T-helper 1 cell (primary cell): ENCODE data around the gene TSEN34.
"Not testable (repeated sequence)": the region's sequence is repeated elsewhere in the genome, so short reads cannot be mapped to it uniquely, and the experiment has no call there.

ENCODE experiments used
- DNase-seq, 5 donors: peaks; one replicate each; pipeline ENCODE4 v3.0.0-alpha.2; 2012 to 2020

The TSEN34 gene

DNA sequence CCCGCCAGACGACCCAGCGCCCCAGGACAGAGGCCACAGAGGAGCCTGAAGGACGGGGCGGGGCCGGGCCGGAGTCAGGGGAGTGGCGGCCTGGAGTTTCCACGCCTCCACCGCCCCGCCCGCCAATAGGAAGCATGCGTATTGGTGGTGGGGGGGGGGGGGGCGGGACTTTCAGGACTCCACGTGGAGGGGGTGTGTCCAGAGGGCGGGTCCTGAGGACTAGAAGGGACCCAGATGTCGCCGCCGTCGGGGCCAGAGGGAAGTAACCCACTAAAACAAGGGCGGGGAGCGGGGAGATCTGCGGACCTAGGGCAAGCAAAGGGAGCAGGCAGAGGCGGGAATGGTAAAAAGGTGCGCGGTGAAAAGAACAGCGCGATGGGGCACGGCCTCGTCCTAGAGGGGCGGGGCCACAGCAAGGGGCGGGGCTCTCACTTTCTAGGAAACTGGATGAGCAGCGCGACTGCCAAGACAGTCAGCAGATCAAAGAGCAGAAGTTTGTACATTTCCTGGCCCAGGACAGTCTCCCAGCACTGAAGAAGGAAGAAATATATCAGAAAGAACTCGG is 28.8 kb upstream of the TSEN34 start:
- peak; percentile 63 to 85 (median 77) for DNase-seq

DNA sequence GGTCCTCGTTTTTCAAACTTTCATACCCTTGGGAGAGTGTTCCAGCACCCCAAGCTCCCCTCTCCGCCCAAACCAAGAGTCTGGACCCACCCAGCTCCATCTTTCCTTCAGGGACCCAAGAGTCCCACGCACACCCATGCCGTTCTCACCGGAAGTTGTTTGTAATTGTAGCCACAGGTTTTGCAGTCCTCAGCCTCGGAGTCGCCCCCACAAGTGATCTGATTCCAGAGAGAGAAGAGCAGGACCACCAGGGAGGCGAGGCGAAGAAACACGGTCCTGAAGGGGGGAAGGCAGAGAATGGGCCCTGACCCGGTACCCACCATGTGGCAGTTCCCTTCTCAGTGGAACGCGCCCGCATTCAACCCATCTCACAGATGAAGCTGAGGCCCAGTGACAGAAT is 28.2 kb upstream of the TSEN34 start:
- no peak for DNase-seq

DNA sequence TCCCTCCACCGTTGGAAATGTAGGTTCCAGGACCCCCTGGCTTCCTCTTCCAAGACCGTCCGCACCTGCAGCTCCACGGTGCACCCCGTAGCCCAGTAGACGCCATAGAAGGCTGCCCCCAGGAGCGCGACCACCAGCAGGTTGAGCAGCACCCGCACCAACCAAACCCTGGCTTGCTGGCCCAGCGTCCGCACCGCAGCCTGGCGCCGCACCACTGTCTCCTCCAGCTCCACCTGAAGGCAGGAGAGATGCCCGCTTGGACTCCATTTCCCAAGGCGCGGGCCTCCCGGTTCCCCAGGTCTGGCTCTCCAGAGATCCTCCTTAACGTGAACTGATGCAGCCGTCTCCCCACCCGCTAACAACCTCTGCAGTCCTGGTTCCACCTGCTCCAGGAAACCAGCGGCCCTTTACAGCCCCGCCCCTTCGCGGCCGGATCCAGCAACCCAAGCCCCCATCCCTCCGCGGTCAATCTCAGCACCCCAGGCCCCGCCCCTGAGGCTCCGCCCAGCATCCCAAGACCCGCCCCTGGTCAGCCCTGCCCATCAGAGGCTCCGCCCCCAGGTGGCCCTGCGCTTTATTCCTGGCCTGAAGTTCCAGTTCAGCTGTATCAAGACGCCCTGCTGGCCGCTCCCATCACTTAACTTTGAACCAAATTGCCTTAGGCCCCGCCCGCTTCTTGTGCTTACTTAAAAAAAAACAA is 26.6 kb upstream of the TSEN34 start:
- DNase-seq, result peak in 4 of 5 donors; percentile 53 to 80 (median 58)

DNA sequence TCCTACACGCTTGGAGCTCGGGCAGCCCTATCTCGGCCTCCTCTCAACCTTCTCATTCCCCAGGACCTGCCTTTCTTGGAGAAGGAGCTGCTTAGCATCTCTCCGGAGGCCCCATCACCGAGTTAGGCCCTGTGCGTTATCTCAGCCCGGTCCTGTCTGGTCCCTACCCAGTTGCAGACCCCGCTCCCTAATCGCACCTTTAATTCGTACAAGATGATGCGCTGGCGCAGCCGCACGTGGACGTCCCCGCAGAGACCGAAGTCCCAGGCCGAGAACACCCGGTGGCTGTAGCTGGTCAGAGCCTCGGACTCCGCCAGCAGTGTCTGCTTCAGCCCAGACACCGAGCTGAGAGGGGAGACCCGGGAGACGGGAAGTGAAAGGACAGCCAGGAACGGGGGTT is 25.9 kb upstream of the TSEN34 start:
- DNase-seq, result no peak

DNA sequence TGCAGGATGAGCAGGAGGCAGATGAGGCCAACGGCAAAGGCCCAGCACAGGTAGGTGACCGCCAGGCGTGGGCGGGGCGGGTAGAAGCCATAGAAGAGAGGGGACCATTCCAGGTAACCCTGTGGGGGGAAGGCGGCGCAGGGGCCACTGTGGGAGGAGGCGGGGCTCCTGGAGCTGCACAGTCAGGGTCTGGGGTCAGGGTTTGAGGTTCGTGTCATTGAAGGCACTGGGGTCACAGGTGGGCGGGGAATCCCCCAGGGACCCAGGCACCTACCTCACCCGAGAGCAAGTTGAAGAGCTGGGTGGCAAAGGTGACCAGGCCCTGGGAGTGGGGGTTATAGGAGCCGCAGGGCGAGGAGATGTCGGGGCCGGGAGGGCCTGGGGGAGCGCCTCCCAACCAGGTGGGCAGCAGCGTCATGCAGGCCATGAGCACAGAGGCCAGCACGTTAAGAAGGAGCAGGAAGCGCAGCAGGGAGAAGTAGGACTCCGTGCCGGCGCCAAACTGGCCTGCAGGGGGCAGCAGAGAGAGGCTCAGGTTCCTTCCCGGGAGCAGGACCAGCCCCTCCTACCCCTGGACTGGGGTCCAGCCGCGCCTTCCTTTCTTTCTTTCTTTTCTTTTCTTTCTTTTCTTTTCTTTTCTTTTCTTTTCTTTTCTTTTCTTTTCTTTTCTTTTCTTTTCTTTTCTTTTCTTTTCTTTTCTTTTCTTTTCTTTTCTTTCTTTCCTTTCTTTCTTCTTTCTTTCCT is 22.8 kb upstream of the TSEN34 start:
- peak; percentile 76 to 92 (median 80) for DNase-seq

DNA sequence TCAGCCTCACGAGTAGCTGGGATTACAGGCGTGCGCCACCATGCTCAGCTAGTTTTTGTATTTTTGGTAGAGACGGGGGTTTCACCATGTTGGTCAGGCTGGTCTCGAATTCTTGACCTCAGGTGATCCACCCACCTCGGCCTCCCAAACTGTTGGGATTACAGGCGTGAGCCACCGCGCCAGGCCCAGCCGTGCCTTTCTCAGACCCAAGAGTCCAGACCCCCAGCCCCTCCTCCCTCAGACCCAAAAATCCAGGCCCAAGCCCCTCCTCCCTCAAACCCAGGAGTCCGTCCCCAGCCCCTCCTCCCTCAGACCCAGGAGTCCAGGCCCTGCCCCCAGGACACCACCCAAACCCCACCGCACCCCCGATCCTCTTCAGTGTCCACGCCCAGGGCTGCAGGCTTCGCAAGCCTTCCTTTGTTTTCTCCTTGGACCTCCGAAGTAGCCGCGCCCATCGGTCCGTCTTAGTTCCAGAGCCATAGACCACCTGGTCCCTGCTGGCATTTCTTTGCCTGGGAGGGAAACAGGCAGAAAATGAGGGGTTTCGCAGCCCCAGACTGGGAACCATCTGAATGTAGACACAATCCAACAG is 21.9 kb upstream of the TSEN34 start:
- DNase-seq, result no peak

DNA sequence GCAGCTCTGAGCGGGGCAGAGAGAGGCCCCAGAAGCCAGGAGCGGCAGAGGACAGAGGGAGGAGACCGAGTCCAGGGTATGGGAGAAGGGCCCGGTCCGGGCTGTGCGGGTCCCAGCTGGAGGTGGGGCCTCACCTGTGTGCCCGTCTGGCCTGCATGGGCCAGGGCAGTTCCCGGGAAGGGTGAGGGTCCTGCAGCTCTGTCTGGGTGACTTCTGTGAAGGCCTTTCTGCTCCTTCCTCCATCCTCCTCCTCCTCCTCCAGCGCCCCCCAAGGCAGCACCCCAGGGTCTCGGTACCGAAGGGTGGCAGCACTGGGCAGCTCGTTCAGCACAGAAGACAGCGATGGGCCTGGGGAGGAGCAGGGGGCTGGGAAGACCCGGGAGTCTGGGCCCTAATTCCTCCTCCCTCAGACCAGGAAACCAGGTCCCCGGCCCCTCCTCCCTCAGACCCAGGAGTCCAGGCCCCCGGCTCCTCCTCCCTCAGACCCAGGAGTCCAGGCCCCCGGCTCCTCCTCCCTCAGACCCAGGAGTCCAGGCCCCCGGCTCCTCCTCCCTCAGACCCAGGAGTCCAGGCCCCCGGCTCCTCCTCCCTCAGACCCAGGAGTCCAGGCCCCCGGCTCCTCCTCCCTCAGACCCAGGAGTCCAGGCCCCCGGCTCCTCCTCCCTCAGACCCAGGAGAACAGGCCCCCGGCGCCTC is 19.2 kb upstream of the TSEN34 start:
- DNase-seq, result not testable (repeated sequence)

DNA sequence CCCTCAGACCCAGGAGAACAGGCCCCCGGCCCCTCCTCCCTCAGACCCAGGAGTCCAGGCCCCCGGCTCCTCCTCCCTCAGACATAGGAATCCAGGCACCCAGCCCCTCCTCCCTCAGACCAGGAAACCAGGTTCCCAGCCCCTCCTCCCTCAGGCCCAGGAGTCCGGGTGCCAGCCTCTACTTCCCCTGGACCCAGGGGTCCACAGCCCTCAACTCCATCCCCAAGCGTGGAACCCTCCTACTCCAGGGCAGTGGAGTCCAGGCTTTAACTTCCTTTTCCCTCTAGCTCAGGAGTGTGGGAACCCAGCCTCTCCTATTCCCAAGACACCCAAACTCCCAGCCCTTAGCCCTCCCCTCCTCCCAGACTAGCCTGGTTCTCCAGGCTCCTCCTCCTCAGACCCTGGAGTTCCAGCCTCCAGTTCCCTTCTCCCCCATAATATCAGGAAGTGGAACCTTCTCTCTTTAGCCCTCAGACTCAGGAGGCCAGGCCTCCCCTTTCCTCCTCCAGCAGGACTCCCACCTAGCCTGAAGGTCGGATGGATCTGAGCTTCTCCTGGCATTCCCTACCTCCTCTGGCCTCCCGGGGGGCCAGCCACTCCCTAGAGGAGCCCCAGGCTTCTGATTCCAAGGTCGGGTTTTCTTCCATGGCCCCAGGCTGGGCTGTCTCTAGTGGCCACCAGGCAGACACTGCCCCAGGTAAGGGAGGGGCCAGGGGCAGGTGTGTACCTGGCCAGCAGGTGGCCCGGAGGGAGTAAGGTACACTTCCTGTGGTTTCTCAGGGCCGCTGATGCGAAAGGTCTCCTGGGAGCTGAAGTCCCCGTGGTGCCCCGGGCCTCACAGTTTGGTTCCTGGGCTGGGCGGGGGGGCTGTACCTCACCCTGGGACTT is 18.4 kb upstream of the TSEN34 start, which contains the start of gene TMC4:
TMC4 (minus strand) TSS at position 690 of the 888 bp plus-strand sequence; CDS start at position 647, 43 bp downstream.
- DNase-seq, result no peak

DNA sequence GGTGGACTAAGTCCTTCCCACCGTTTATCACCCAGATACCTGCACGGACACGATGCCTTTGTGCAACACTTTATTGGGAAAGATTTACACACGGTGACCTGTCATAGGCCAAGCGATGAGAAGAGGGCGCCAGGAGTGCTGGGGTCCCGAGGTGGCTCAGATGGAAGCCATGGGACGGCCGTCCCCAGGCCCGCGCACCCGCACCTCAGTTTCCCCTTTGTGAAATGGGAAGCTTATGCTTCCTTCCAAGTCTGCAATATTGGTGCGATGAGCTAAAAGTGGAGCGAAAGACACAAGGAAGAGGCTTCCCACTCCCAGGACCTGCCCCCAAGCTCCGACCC is 17.8 kb upstream of the TSEN34 start:
- no peak for DNase-seq

DNA sequence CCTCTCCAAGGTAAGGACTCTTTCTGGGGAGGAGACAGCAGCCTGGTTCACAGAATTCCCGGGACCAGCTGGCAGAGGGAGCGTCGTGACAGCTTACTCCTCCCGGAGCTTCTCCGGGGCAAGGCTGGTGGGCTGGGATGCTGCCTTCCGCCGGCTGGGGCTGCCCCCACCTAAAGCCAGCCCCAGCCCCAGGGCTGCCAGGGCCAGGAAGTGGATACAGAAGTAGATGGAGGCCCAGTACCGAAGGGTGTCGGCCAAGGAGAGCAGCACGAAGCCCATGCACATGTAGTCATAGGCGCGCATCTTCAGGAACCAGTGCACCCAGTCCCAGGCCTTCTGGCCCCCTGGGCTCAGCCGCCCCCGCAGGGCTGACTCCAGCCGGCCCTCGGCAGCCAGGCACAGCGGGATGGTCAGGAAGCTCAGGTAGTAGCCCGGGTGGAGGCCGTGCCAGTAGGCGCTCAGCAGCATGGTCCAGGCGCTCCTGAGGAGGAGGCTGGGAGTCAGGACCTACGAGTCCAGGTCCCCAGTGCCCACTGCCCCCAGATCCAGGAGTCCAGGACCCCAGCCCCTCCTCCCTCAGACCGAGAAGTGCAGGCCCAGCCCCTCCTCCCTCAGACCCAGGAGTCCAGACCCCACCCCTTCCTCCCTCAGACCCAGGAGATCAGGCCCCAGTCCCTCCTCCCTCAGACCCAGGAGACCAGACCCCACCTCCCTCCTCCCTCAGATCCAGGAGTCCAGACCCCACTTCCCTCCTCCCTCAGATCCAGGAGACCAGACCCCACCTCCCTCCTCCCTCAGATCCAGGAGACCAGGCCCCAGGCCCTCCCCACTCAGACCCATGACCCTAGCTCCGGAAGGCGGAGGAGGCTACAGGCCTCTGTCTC is 16.9 kb upstream of the TSEN34 start:
- DNase-seq, result no peak

DNA sequence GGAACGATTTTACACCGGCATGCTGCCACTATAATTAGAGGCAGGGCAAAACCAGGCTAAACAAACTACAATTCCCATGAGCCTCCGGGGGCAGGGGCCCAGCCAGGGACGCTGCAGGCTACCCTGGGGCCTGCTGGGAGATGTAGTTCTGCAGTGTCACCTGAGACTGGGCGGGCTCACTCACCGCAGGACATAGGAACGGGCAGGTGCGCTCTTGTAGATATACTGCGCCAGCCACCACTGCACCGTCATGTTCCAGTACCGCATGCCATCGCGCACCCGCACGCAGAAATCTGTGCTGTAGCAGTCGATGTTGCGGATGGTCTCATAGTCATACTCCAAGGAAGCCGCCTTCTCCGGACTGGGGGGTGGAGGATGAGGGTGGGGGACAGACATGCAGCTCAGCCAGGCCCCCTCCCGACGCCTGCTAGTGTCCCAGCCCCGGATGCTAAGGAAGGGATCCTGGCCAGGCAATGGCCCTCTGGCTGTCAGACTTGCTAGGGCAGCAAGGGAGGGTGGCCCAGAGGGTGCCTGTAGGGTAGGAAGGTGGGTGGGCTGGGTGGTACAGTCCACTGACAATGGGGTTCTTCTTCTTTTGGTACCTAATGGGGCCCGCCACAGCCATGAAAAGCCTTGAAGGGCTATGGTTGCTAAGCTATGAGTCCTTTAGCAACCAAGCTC is 12.4 kb upstream of the TSEN34 start:
- no peak for DNase-seq

DNA sequence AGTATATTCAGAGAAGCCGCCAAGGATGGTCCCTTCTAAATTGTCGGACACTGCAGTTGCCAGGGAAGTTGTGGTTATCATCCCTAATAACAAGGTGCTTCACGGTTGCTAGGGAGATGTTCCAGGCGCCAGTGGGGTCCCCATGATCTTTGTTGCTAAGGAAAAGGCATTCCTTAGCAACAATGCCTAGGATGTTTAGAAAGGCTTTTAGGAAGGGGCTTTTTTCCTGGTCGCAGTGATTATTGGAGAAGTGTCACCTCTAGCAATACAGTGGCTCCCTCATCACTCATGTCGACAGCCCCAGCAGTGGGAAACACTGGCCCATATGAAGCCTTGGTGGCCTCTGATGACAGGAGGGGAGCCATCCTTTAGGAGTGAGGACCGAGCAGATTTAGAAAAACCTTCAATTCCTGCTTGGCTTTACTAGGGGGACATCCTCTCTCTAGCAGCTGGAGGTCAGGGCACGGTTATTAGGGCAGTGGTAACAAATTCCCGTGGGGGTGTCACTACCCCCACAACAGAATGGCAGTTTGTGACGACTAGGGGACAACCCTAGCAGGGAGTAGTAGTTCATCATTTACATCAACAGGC is 11.8 kb upstream of the TSEN34 start:
- no peak for DNase-seq

DNA sequence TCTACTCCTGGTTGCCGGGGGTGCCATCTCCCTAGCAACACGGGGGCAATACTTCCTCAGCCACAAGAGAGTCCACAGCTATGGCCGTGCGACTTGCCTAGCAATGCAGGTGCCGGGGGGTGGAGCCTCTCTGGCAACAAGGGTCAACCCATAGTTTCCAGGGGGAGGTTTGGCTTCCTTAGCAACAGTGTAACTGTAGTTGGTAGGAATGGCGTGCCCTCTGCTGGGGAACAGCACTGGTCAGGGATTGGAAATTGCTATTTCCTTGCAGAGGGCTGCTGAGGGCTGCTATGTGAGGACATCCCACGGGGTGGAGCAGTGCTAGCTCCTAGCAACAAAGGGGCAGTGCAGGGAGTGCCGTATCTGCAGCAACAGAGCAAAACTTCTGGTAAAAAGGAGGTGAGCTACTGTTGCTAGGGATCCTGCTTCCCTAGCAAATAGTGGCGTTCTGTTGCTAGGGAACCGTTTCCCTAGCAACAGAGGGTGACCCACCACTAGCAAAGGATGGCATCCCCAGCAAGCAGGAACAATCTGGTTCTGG is 11.1 kb upstream of the TSEN34 start:
- no peak for DNase-seq

DNA sequence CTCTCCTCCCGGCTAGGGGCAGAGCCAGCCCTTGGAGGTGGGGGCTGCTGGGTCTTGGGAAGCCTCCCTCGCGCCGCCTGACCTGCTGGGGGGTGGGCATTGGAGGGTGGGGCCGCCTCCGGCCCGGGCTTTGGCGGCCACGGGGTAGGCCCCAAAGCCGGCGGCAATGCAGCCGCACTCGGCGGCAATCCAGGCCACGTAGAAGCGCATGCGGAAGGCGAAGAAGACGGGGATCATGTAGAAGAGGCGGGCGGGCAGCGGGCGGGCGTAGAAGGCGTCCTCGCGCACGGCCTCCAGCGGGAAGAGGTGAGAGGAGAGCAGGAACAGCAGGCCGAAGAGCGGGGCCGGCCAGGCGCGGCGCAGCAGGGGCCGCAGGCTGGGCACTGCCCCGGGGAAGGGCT is 10.4 kb upstream of the TSEN34 start:
- DNase-seq, result no peak

DNA sequence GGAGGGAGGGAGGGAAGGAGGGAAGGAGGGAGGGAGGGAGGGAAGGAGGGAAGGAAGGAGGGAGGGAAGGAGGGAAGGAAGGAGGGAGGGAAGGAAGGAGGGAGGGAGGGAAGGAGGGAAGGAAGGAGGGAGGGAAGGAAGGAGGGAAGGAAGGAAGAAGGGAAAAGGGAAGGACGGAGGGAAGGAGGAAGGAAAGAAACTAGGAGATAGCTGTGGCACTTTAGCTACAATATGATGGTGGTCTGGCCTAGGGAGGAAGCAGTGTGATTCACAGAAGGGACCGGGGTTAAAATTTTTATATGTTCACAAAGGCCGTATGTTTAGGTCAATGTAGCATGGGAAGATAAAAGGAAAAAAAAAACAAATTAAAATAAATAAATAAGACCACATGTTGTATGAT is 9.2 kb upstream of the TSEN34 start:
- not testable (repeated sequence) for DNase-seq

DNA sequence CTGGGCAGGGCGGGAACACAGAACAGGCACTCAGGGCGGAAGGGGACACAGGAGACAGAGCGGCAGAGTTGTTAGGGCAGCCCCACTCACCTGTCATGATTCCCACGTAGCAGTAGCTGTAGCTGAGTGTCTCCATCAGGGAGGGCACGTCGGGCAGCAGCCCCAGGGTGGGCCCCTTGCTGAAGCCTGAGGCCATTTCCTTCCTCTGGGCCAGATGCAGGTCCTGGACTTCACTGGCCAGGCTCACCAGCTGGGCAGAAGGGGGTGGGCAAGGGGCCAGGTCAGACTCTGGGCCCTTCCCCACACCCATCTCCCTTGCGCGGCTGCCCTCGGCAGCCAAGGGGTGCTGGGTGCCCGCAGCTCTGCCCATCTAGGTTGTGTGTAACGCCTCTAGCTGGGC is 7.7 kb upstream of the TSEN34 start:
- no peak for DNase-seq

DNA sequence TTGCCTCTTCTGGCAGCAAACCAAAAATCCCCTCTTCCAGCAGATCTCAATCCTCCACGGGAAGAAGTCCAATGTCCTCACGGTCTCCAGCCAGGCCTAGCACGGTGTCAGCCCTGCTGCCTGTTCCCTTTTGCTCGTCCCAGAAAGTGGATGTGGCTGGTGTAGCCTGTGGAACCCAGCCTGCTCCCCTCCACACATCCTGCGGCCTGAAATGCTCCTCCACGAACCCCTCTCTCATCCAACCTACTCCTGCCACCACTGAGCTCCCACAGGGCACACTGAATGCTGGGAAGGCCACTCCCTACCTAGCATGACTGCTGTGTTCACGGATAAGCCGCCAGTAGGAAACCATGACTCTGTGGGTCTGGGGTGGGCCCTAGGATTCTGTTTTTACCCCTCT is 4.8 kb upstream of the TSEN34 start:
- DNase-seq, result no peak

DNA sequence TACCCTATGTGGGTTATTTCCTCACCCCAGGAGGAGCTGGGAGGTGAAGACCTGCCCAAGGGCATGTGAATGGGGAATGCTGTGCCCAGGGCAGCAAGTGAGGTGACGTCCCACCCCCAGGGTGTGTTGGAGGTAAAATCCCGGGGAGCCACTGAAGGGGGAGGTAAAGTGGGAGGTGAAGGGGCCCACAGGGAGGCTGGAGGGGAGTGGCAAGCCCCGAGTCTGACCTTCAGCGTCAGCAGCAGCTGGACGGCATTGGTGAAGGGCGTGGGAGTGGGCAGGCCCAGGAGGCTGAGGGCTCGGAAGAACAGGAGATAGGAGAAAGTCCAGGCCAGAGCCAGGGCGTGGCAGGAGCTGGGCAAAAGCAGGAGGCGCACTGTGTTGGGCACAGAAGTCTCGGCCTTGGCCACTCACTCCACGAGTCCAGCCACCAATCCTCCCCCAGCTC is 4.2 kb upstream of the TSEN34 start:
- no peak for DNase-seq

DNA sequence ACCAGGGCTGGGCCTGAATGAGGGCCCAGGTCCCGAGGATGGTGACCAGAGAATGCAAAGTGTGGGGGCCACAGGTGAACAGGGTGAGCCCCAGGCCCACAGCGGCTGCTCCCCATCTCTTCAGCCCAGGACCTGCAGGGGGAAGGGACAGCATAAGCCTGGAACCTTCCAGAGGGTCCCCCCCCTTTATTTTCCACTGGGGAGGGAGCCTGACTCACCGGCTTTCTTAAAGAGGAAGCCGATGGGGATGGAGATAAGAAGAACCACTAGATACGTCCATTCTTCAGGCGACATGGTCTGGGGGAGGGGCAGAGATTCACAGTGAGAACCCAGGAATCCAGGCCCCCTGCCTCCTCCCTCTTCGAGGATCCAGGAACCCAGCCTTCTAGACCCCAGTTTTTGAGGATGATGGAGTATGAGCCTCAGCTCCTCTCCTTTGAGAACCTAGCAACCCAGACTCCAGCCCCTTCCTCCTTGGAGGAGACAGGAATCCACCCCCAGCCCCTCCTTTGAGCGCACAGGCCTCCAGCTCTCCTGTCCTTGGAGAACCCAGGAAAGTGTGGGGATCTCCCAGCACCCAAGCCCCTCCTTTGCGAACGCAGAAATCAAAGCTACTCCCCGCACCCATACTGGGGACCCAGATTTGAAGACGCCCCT is 2.8 kb upstream of the TSEN34 start:
- peak in 4 of 5 donors; percentile 42 to 63 (median 50) for DNase-seq
